ENCODE measurements around the gene EBP.

EBP gene

DNA sequence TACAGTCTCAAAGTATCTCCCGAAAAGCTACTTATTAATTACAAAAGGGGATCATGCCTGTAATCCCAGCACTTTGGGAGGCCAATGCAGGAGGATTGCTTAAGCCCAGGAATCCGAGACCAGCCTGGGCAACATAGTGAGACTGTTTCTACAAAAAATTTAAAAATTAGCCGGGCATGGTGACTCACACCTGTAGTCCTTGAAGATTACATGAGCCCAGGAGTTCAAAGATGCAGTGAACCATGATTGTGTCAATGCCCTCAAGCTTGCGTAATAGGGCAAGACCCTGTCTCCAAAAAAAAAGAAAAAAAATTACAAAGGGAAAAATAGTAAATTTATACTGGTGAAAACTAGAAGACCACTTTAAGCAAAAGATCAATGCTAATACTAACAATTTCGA lies 16.1 kb upstream of the EBP start:
- TF ChIP-seq, protein P1, sequence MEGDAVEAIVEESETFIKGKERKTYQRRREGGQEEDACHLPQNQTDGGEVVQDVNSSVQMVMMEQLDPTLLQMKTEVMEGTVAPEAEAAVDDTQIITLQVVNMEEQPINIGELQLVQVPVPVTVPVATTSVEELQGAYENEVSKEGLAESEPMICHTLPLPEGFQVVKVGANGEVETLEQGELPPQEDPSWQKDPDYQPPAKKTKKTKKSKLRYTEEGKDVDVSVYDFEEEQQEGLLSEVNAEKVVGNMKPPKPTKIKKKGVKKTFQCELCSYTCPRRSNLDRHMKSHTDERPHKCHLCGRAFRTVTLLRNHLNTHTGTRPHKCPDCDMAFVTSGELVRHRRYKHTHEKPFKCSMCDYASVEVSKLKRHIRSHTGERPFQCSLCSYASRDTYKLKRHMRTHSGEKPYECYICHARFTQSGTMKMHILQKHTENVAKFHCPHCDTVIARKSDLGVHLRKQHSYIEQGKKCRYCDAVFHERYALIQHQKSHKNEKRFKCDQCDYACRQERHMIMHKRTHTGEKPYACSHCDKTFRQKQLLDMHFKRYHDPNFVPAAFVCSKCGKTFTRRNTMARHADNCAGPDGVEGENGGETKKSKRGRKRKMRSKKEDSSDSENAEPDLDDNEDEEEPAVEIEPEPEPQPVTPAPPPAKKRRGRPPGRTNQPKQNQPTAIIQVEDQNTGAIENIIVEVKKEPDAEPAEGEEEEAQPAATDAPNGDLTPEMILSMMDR (IDR thresholded peaks at IDR 0.05; ENCODE audit: low read depth, low read length, missing control alignments) = no peak
- H3K4me3 ChIP-seq (ENCODE audit: low read depth, low read length) = no peak overlapping the region
- DNase-seq (ENCODE audit: low read depth) = no peak

DNA sequence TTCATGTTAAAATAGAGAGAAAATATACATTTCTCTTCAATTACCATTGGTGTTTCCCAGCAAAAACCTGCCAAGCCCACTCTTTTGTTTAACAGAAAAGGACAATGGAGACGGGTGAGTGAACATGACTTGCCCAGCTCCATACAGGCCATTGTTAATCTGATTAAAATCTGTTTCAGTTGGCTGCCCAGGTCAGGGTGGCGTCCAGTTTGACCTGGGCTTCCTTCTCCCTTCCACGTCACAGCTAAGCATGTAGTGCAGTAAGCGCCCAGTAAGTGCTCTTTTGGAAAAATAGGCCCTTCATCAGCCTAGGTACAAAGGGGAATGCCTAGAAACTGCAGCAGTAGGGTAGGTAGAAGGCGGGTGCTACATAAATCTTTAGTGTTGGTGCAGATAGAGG lies 14.4 kb upstream of the EBP start:
- TF ChIP-seq, protein P1 (IDR thresholded peaks at IDR 0.05; ENCODE audit: low read depth, low read length, missing control alignments) = no peak
- no peak for DNase-seq (ENCODE audit: low read depth)
- no peak overlapping the region for H3K4me3 ChIP-seq (ENCODE audit: low read depth, low read length)

DNA sequence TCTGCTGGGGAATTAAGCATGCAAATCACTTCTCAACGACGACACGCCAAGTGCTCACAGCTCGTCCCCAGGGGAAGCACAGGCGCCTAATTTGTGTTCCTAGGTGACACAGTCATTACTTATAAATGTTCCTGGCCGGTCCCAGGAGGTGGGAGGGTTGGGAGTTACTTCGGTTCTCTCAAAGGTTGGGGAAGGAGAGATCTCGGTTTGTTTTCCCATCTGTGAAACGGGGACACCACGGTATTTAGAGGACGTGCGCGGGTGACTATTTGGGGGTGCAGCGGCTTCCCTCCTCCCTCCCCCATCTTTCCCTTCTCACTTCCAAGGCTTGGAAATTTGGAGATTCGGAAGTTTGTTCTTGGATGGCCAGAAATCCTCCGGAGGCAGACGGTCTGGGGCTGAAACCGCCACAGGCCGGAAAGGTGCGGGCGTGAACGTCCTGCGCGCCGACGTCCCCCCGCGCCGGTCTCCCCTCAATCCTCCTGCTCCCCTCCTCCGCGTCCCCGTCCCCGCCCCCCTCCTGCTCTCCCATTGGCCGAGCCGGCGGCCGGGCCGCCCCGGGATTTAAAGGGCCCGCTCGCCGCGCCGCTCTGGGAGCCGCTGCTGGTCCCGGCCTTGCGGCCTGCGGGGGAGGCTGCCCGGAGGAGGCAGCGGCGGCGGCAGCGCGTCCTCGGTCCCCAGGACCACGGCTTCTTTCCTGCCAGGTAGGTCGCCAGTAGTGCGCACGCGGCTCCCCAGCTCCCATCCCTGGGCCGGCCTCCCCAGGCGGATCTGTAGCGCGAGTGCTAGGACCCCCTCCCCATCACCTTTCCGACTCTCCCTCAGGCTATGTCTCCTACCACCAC lies 13.0 kb upstream of the EBP start, which contains the start of gene PORCN:
PORCN (plus strand) TSS at position 593 of the 845 bp plus-strand sequence. CDS start 829 bp downstream, outside the sequence.
- TF ChIP-seq, protein P1 (IDR thresholded peaks at IDR 0.05; ENCODE audit: low read depth, low read length, missing control alignments) = no peak
- H3K4me3 ChIP-seq (ENCODE audit: low read depth, low read length) = peak within 1 kb of the TSS; percentile 82
- peak; percentile 39 for DNase-seq (ENCODE audit: low read depth)

DNA sequence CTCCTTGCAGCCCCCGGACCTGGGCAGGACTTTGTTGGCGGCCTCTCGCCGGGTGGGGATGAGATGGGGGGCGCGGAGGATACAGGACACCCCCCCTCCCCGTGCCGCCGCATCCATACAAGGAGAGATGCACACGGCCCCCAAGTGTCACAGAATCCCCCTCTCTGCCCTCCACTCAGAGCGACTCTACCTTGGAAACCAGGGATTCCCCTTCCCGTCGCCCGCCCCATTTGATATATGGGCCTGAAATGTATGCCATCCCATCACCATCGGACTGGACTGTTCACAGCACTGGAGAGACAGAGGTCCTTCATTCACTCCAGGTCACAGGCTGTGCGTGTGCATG lies 12.4 kb upstream of the EBP start:
- peak overlapping the region; percentile 82 for H3K4me3 ChIP-seq (ENCODE audit: low read depth, low read length)
- no peak for DNase-seq (ENCODE audit: low read depth)
- TF ChIP-seq, protein P1 (IDR thresholded peaks at IDR 0.05; ENCODE audit: low read depth, low read length, missing control alignments) = no peak

DNA sequence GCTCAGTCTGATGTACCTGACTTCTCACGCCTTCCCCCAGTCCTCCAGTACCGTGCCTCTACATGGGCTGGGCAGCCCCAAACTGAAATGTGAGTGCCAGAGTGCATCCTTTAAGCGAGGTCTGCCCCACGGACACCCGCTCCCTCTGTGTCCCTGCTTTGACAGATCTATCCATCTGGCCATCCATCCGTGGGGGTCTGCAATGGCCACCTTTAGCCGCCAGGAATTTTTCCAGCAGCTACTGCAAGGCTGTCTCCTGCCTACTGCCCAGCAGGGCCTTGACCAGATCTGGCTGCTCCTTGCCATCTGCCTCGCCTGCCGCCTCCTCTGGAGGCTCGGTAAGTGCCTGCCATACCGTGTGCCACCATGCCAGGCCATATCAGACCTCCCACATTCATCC lies 12.0 kb upstream of the EBP start:
- DNase-seq (ENCODE audit: low read depth) = no peak
- TF ChIP-seq, protein P1 (IDR thresholded peaks at IDR 0.05; ENCODE audit: low read depth, low read length, missing control alignments) = no peak
- H3K4me3 ChIP-seq (ENCODE audit: low read depth, low read length) = peak overlapping the region; percentile 82

DNA sequence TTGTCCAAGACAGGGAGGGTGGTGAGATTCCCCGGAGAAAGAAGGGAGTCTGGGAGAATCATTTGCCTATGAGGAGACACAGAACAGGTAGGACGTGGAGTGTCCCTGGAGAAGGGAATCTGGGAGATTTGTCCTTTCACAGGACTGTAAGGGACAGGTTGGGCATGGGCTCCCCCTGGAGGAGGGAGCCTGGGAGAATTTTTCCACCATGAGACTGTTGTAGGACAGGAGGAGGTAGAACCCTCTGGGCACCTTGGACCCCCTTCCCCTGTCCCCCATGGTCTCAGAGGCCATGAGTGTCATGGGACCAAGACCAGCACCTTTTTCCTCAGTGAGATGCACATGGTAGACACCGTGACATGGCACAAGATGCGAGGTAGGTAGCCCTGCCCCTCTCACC lies 10.0 kb upstream of the EBP start:
- no peak for DNase-seq (ENCODE audit: low read depth)
- TF ChIP-seq, protein P1 (IDR thresholded peaks at IDR 0.05; ENCODE audit: low read depth, low read length, missing control alignments) = peak; percentile 13
- H3K4me3 ChIP-seq (ENCODE audit: low read depth, low read length) = no peak overlapping the region
